A549 (cell line): Measurements from ENCODE around the gene CACNB3. TPM values are rescaled to one million over a fixed set of nuclear protein-coding genes. Genes with fewer than 3 reads are reported as not detected.

Source experiments
- ATAC-seq, 2 experiments: fragments of 200-7000 bp in 1 of 2; fragments of >200 bp in 1 of 2; cut with Nextera tagmentation in 1 of 2; cut with Tn5 transposase in 1 of 2; 3 replicates each; pipeline versions ENCODE4 v1.8.0 to v1.9.1; 2018 to 2020; ENCODE audit warnings: mild to moderate bottlenecking in 1 of 2, moderate library complexity in 1 of 2
- CTCF ChIA-PET: fragments of 300-600 bp; sonication (Branson Sonifier 250); formaldehyde crosslinking; extraction: SDS; loops from one replicate; lab custom pipeline; 2021; ENCODE audit warnings: antibody characterized with exemption, inconsistent platforms; lab: Yijun Ruan, JAX
- POLR2A ChIA-PET: fragments of 350-600 bp; formaldehyde crosslinking; extraction: SDS; loops from one replicate; lab custom pipeline; 2021; ENCODE audit warnings: antibody characterized with exemption, inconsistent platforms; lab: Yijun Ruan, JAX
- DNase-seq, 2 experiments: peaks; one replicate each; pipeline versions ENCODE4 v3.0.0 to v3.0.0-alpha.2; 2011 to 2016; ENCODE audit warnings: low read depth in 1 of 2, low spot score in 1 of 2
- FAIRE-seq: peaks from 2 replicates; lab custom pipeline; 2011; peaks lifted over from hg19 to GRCh38; lab: Jason Lieb, UNC
- H3K27ac ChIP-seq, 2 experiments: fragments of >200 bp; sonication (Bioruptor Twin); formaldehyde crosslinking; 3 replicates each; pipeline ENCODE4 v1.5.1; 2016 to 2017
- H3K4me1 ChIP-seq: fragments of >200 bp; sonication (Bioruptor Twin); formaldehyde crosslinking; 3 replicates; pipeline ENCODE4 v1.6.1; 2016
- H3K4me2 ChIP-seq: fragments of >200 bp; sonication (Bioruptor Twin); formaldehyde crosslinking; 3 replicates; pipeline ENCODE4 v1.6.1; 2016
- H3K4me3 ChIP-seq: fragments of >200 bp; sonication (Bioruptor Twin); formaldehyde crosslinking; 3 replicates; pipeline ENCODE4 v1.5.1; 2016
- H3K9me3 ChIP-seq: fragments of >200 bp; sonication (Bioruptor Twin); formaldehyde crosslinking; 3 replicates; pipeline ENCODE4 v1.6.1; 2016
- CBX8 ChIP-seq: fragments of 200-600 bp; sonication (generic); IDR thresholded peaks from 2 replicates; pipeline ENCODE4 v1.6.1; 2016
- CHD4 ChIP-seq: fragments of 200-600 bp; sonication (generic); IDR thresholded peaks from 2 replicates; pipeline ENCODE4 v1.6.1; 2016; ENCODE audit warnings: antibody characterized with exemption, mild to moderate bottlenecking, borderline replicate concordance
- EHF ChIP-seq: fragments of 250-450 bp; sonication (Bioruptor Pico); IDR thresholded peaks from 2 replicates; pipeline ENCODE4 v1.5.0; 2020; ENCODE audit warnings: mild to moderate bottlenecking
- EHMT2 ChIP-seq: fragments of 200-600 bp; sonication (generic); IDR thresholded peaks from 2 replicates; pipeline ENCODE4 v1.6.1; 2016; ENCODE audit warnings: antibody characterized with exemption, low read depth, mild to moderate bottlenecking, moderate library complexity
- ESRRA ChIP-seq: fragments of 150-350 bp; IDR thresholded peaks from 2 replicates; pipeline ENCODE4 v1.6.1; 2014; ENCODE audit warnings: mild to moderate bottlenecking, low read length, borderline replicate concordance
- FOSB ChIP-seq: fragments of 250-450 bp; sonication (Bioruptor Pico); IDR thresholded peaks from 2 replicates; pipeline ENCODE4 v1.5.0; 2020; ENCODE audit warnings: mild to moderate bottlenecking, moderate library complexity
- FOXS1 ChIP-seq: fragments of 250-450 bp; sonication (Bioruptor Pico); IDR thresholded peaks from 2 replicates; pipeline ENCODE4 v1.5.0; 2020; ENCODE audit warnings: mild to moderate bottlenecking, moderate library complexity
- HDAC2 ChIP-seq: fragments of 200-600 bp; sonication (generic); IDR thresholded peaks from 2 replicates; pipeline ENCODE4 v1.6.1; 2016
- HES2 ChIP-seq: fragments of >200 bp; sonication (Bioruptor Twin); formaldehyde crosslinking; IDR thresholded peaks from 2 replicates; pipeline ENCODE4 v1.6.1; 2016
- HMGXB4 ChIP-seq: fragments of 250-450 bp; sonication (Bioruptor Pico); IDR thresholded peaks from 2 replicates; pipeline ENCODE4 v1.5.0; 2021; ENCODE audit warnings: mild to moderate bottlenecking, moderate library complexity, borderline replicate concordance
- HOXA7 ChIP-seq: fragments of 250-450 bp; sonication (Bioruptor Pico); IDR thresholded peaks from 2 replicates; pipeline ENCODE4 v1.5.0; 2020; ENCODE audit warnings: mild to moderate bottlenecking, moderate library complexity
- HOXB5 ChIP-seq: fragments of 250-450 bp; sonication (Bioruptor Pico); IDR thresholded peaks from 2 replicates; pipeline ENCODE4 v1.5.0; 2020; ENCODE audit warnings: mild to moderate bottlenecking, moderate library complexity
- JUN ChIP-seq, 2 experiments: fragments of >200 bp; sonication (Bioruptor Twin); formaldehyde crosslinking; IDR thresholded peaks; 2 replicates in 1 of 2; 3 replicates in 1 of 2; pipeline ENCODE4 v1.6.1; 2016 to 2017
- KDM1A ChIP-seq: fragments of 200-600 bp; sonication (generic); IDR thresholded peaks from 2 replicates; pipeline ENCODE4 v1.6.1; 2016; ENCODE audit warnings: low read depth, mild to moderate bottlenecking
- KDM5A ChIP-seq: fragments of 200-600 bp; sonication (generic); IDR thresholded peaks from 2 replicates; pipeline ENCODE4 v1.6.1; 2016; ENCODE audit warnings: antibody characterized with exemption, mild to moderate bottlenecking
- MAZ ChIP-seq: fragments of 150-350 bp; IDR thresholded peaks from 2 replicates; pipeline ENCODE4 v1.6.1; 2014; ENCODE audit warnings: antibody characterized with exemption, low read depth, low read length, borderline replicate concordance
- MYC ChIP-seq: IDR thresholded peaks from 2 replicates; pipeline ENCODE4 v1.6.1; 2012; ENCODE audit warnings: mild to moderate bottlenecking, inconsistent platforms, low read length, improper control_type of control experiment, borderline replicate concordance
- PHF8 ChIP-seq: fragments of 200-600 bp; sonication (generic); IDR thresholded peaks from 2 replicates; pipeline ENCODE4 v1.6.1; 2016; ENCODE audit warnings: low read depth, mild to moderate bottlenecking, antibody characterized with exemption, moderate library complexity, borderline replicate concordance
- POLR2A ChIP-seq: IDR thresholded peaks from 2 replicates; pipeline ENCODE4 v1.6.1; 2012; ENCODE audit warnings: mild to moderate bottlenecking, low read length
- POLR2AphosphoS2 ChIP-seq: conservative IDR thresholded peaks from 2 replicates; pipeline ENCODE4 v1.6.1; 2012; ENCODE audit warnings: low read length, improper control_type of control experiment, inconsistent platforms
- RCOR1 ChIP-seq: fragments of 150-350 bp; IDR thresholded peaks from 2 replicates; pipeline ENCODE4 v1.6.1; 2014; ENCODE audit warnings: antibody characterized with exemption, low read length, low read depth
- REST ChIP-seq: fragments of 200-600 bp; sonication (generic); IDR thresholded peaks from 2 replicates; pipeline ENCODE4 v1.6.1; 2016; ENCODE audit warnings: antibody characterized with exemption, mild to moderate bottlenecking, moderate library complexity
- TFCP2L1 ChIP-seq: fragments of 250-450 bp; sonication (Bioruptor Pico); IDR thresholded peaks from 2 replicates; pipeline ENCODE4 v1.5.0; 2021; ENCODE audit warnings: mild to moderate bottlenecking
- WGBS: methylation state at CpG from one replicate; pipeline ENCODE4 v1.1.6; 2017; ENCODE audit errors: missing lambda C conversion rate; 5-methylcytosine and 5-hydroxymethylcytosine counted together
- polyA plus RNA-seq, 4 experiments: library from polyadenylated mRNA; depleted of rRNA in 3 of 4; stranded (reverse); fragments of >200 nt; fragmentation: RNase III in 1 of 4; extraction: RNeasy Plus Mini Kit Qiagen cat#74134 plus additional on column Dnase treatment in 1 of 4; gene quantifications; 2 replicates in 3 of 4; 3 replicates in 1 of 4; pipeline ENCODE4 v1.2.3, GENCODE V29; 2011 to 2017
- TF ChIP-seq, protein P1 (sequence below): IDR thresholded peaks from 2 replicates; pipeline ENCODE4 v1.6.1; 2012
- TF ChIP-seq, protein P2 (sequence below): fragments of >200 bp; sonication (Bioruptor Twin); formaldehyde crosslinking; IDR thresholded peaks from 3 replicates; pipeline ENCODE4 v1.6.1; 2016
- TF ChIP-seq, protein P3 (sequence below): IDR thresholded peaks from 2 replicates; pipeline ENCODE4 v1.6.1; 2012; ENCODE audit warnings: low read depth, borderline replicate concordance

The CACNB3 gene
- polyA plus RNA-seq, 2 of the 4 experiments (the other 2 are of a cell fraction), result 12.9 to 23.9 TPM

DNA sequence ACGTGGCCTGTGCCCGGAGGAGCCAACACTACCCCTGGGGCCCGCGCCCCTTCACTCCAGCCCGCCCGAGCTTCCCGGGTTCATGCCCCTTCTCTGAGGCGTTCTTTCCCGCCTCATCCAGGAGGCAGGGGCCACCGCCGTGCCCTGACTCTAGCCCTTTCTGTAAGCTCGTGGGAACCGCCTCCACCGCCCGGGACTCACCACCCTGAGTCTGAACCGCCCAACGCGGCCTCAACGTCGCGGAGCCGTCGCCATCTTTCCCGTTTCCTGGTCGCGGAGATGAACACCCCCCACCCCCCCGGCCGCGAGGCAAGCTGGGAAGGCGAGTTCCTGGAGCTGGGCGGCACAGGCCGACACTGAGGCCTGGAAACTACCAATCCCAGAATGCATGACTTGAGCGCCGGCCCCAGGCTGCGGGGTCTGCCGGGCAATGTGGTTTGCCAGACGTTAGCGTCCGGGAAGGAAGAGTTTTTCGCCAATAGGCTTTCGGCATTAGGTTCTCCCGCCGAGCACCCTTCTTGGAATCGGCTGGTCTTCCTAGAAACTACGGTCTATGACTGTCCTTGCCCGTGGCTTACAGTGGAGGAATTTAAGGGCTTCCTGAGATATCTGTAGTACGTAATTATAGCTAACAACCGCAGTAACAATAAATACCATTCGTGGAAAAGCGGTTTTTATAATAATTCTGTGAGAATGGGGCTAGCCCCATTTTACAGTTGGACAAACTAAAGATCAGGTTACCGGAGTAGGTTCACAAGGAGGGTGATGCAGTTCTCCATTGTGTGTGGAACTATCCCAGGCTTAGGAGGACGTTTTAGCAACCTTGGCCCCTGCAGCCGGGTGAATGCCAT is 33.8 kb downstream of the CACNB3 start, which contains the start of gene DDX23:
Gene DDX23, minus strand, starts transcription at position 281 of the 851 bp plus-strand sequence. CDS start 6,381 bp downstream, outside the sequence.
- under 1% methylated on average over 35 of the region's 53 CpGs for WGBS
- H3K9me3 ChIP-seq, result no peaks in the 10 kb centered on the region
- POLR2A ChIA-PET, result interaction anchor here (0.6 to 4.4 kb wide), 24 partner anchors 9 to 770 kb away, joined by 3 to 126 read pairs (median 5); partner anchors contain the start of genes ARF3, CACNB3, FKBP11 and RND1
- peak; percentile 98 for DNase-seq
- TF ChIP-seq, protein P1, sequence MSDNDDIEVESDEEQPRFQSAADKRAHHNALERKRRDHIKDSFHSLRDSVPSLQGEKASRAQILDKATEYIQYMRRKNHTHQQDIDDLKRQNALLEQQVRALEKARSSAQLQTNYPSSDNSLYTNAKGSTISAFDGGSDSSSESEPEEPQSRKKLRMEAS, result peak; percentile 81
- peak; percentile 14; the same call in 1 of the 2 replicates for TF ChIP-seq FOXS1
- peak; percentile 25; the same call in 1 of the 2 replicates for TF ChIP-seq POLR2AphosphoS2
- 0 out of 2 replicates have a peak, but pooled peaks have one; percentile 74 for TF ChIP-seq HOXB5 (CRISPR knock-in tag)
- no peak for TF ChIP-seq CBX8
- TF ChIP-seq MYC, result peak; percentile 73; the same call in 1 of the 2 replicates
- peak; percentile 99 for TF ChIP-seq KDM5A
- TF ChIP-seq FOSB, result peak; percentile 84; the same call in 1 of the 2 replicates
- TF ChIP-seq RCOR1, result no peak
- TF ChIP-seq, protein P2, sequence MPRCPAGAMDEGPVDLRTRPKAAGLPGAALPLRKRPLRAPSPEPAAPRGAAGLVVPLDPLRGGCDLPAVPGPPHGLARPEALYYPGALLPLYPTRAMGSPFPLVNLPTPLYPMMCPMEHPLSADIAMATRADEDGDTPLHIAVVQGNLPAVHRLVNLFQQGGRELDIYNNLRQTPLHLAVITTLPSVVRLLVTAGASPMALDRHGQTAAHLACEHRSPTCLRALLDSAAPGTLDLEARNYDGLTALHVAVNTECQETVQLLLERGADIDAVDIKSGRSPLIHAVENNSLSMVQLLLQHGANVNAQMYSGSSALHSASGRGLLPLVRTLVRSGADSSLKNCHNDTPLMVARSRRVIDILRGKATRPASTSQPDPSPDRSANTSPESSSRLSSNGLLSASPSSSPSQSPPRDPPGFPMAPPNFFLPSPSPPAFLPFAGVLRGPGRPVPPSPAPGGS, result no peak
- TF ChIP-seq HOXA7 (CRISPR knock-in tag), result peak; percentile 21; the same call in 1 of the 2 replicates
- TF ChIP-seq PHF8, result peak; percentile 44; the same call in 1 of the 2 replicates
- TF ChIP-seq POLR2A, result peak; percentile 71
- peak; percentile 94 for TF ChIP-seq HDAC2
- 0 out of 2 replicates have a peak, but pooled peaks have one; percentile 67 for TF ChIP-seq CHD4
- peak; percentile 88 for TF ChIP-seq KDM1A
- TF ChIP-seq, protein P3, sequence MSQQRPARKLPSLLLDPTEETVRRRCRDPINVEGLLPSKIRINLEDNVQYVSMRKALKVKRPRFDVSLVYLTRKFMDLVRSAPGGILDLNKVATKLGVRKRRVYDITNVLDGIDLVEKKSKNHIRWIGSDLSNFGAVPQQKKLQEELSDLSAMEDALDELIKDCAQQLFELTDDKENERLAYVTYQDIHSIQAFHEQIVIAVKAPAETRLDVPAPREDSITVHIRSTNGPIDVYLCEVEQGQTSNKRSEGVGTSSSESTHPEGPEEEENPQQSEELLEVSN, result peak; percentile 63
- peak; percentile 60 for TF ChIP-seq REST
- TF ChIP-seq EHMT2, result no peak
- no peak for TF ChIP-seq ESRRA
- TF ChIP-seq HES2, result no peak
- peak; percentile 52; the same call in 1 of the 2 replicates for TF ChIP-seq EHF (CRISPR knock-in tag)
- TF ChIP-seq JUN (IDR thresholded peaks at IDR 0.05), result peak; percentile 48 to 95; a peak in 4 of 5 replicates
- TF ChIP-seq MAZ, result peak; percentile 90
- TF ChIP-seq TFCP2L1 (CRISPR knock-in tag), result peak; percentile 85; the same call in 1 of the 2 replicates
- TF ChIP-seq HMGXB4 (CRISPR knock-in tag), result peak; percentile 46; the same call in 1 of the 2 replicates
- TF ChIP-seq, all 56 proteins: peak for 20
- Histone ChIP-seq H3K4me2 (peak within 1 kb of the TSS; percentile 97), H3K4me3 (peak within 1 kb of the TSS; percentile 91), H3K4me1 (peaks cover 21% of the 10 kb centered on the region; the same call in 2 of the 3 replicates), H3K27ac (peak within 1 kb of the TSS; percentile 95 to 97)
- FAIRE-seq (no peak), ATAC-seq (peak; percentile 95)
- CTCF ChIA-PET, result interaction anchor here (1.0 to 25.5 kb wide), 26 partner anchors 11 to 168 kb away, joined by 3 to 1365 read pairs (median 8); partner anchors contain the start of genes CACNB3, FKBP11 and RND1
